Measurements from ENCODE around the gene EIPR1.

Gene EIPR1

GRCh38 chr2:3399829-3400228 is 22.2 kb upstream of the EIPR1 start:
- Histone ChIP-seq H2BK120ac (ENCODE audit: insufficient read depth, low read length, poor library complexity) (no peak overlapping the region), H2AFZ (ENCODE audit: insufficient read depth, low read length, poor library complexity) (no peak overlapping the region), H3K4me3 (ENCODE audit: low read depth, low read length) (no peak overlapping the region), H3K4me1 (ENCODE audit: control insufficient read depth in 1 of 2, insufficient read depth in 2 of 2, low read length in 2 of 2) (no peaks in the 10 kb centered on the region), H3K79me2 (ENCODE audit: control insufficient read depth, insufficient read depth, low read length, poor library complexity) (no peaks in the 10 kb centered on the region), H3K14ac (ENCODE audit: low read length) (no peak overlapping the region), H2BK12ac (ENCODE audit: low read length) (no peak overlapping the region), H3K36me3 (ENCODE audit: control insufficient read depth in 1 of 2, insufficient read depth in 2 of 2, low read length in 2 of 2) (peaks cover 16 to 23% of the 10 kb centered on the region in 2 experiments), H2BK5ac (ENCODE audit: low read depth, low read length, poor library complexity) (no peak overlapping the region), H4K12ac (ENCODE audit: low read depth, low read length) (no peak overlapping the region), H4K91ac (ENCODE audit: low read depth, low read length) (no peak overlapping the region), H4K8ac (ENCODE audit: low read depth, low read length) (no peak overlapping the region), H3K9me3 (ENCODE audit: insufficient read depth, low read depth, low read length) (peaks cover 3% of the 10 kb centered on the region), H2AK5ac (ENCODE audit: low read length) (no peak overlapping the region), H3K9ac (ENCODE audit: low read length) (no peak overlapping the region), H3K27me3 (ENCODE audit: insufficient read depth, low read length) (no peaks in the 10 kb centered on the region), H3K4me2 (ENCODE audit: low read length) (no peak overlapping the region), H3K23ac (ENCODE audit: low read length) (no peak overlapping the region), H3K18ac (ENCODE audit: low read length) (no peak overlapping the region), H3K4ac (ENCODE audit: low read depth, low read length) (no peak overlapping the region), H3K27ac (ENCODE audit: low read depth, low read length) (no peak overlapping the region), H3K79me1 (ENCODE audit: low read length) (no peaks in the 10 kb centered on the region)
- no CpG with 5 or more reads among the region's 9 CpGs for WGBS (ENCODE audit: extremely low coverage, insufficient coverage, insufficient read length)
- DNase-seq, result no peak

GRCh38 chr2:3399381-3399780 is 21.8 kb upstream of the EIPR1 start:
- no peak overlapping the region for H2BK120ac ChIP-seq (ENCODE audit: insufficient read depth, low read length, poor library complexity)
- H3K18ac ChIP-seq (ENCODE audit: low read length), result no peak overlapping the region
- H3K14ac ChIP-seq (ENCODE audit: low read length), result no peak overlapping the region
- no peak overlapping the region for H2AFZ ChIP-seq (ENCODE audit: insufficient read depth, low read length, poor library complexity)
- H3K23ac ChIP-seq (ENCODE audit: low read length), result no peak overlapping the region
- H3K36me3 ChIP-seq (ENCODE audit: control insufficient read depth in 1 of 2, insufficient read depth in 2 of 2, low read length in 2 of 2), result peaks cover 16 to 23% of the 10 kb centered on the region in 2 experiments
- no peaks in the 10 kb centered on the region for H3K4me1 ChIP-seq (ENCODE audit: control insufficient read depth in 1 of 2, insufficient read depth in 2 of 2, low read length in 2 of 2)
- no CpG with 5 or more reads among the region's 3 CpGs for WGBS (ENCODE audit: extremely low coverage, insufficient coverage, insufficient read length)
- H2AK5ac ChIP-seq (ENCODE audit: low read length), result no peak overlapping the region
- no peak overlapping the region for H3K4me3 ChIP-seq (ENCODE audit: low read depth, low read length)
- H3K27ac ChIP-seq (ENCODE audit: low read depth, low read length), result no peak overlapping the region
- H3K79me2 ChIP-seq (ENCODE audit: control insufficient read depth, insufficient read depth, low read length, poor library complexity), result no peaks in the 10 kb centered on the region
- H3K9ac ChIP-seq (ENCODE audit: low read length), result no peak overlapping the region
- H3K79me1 ChIP-seq (ENCODE audit: low read length), result no peaks in the 10 kb centered on the region
- no peak overlapping the region for H4K12ac ChIP-seq (ENCODE audit: low read depth, low read length)
- H3K27me3 ChIP-seq (ENCODE audit: insufficient read depth, low read length), result no peaks in the 10 kb centered on the region
- peaks cover 3% of the 10 kb centered on the region for H3K9me3 ChIP-seq (ENCODE audit: insufficient read depth, low read depth, low read length)
- DNase-seq, result no peak
- H4K8ac ChIP-seq (ENCODE audit: low read depth, low read length), result no peak overlapping the region
- H2BK12ac ChIP-seq (ENCODE audit: low read length), result no peak overlapping the region
- no peak overlapping the region for H4K91ac ChIP-seq (ENCODE audit: low read depth, low read length)
- no peak overlapping the region for H3K4ac ChIP-seq (ENCODE audit: low read depth, low read length)
- H3K4me2 ChIP-seq (ENCODE audit: low read length), result no peak overlapping the region
- no peak overlapping the region for H2BK5ac ChIP-seq (ENCODE audit: low read depth, low read length, poor library complexity)

GRCh38 chr2:3398857-3399256 is 21.2 kb upstream of the EIPR1 start:
- Histone ChIP-seq H3K18ac (ENCODE audit: low read length) (no peak overlapping the region), H3K36me3 (ENCODE audit: control insufficient read depth in 1 of 2, insufficient read depth in 2 of 2, low read length in 2 of 2) (peaks cover 14 to 25% of the 10 kb centered on the region in 2 experiments), H2AFZ (ENCODE audit: insufficient read depth, low read length, poor library complexity) (no peak overlapping the region), H3K79me1 (ENCODE audit: low read length) (no peaks in the 10 kb centered on the region), H3K27me3 (ENCODE audit: insufficient read depth, low read length) (no peaks in the 10 kb centered on the region), H2BK12ac (ENCODE audit: low read length) (no peak overlapping the region), H3K4me3 (ENCODE audit: low read depth, low read length) (no peak overlapping the region), H3K9me3 (ENCODE audit: insufficient read depth, low read depth, low read length) (peaks cover 3% of the 10 kb centered on the region), H4K12ac (ENCODE audit: low read depth, low read length) (no peak overlapping the region), H2BK120ac (ENCODE audit: insufficient read depth, low read length, poor library complexity) (no peak overlapping the region), H2BK5ac (ENCODE audit: low read depth, low read length, poor library complexity) (no peak overlapping the region), H4K91ac (ENCODE audit: low read depth, low read length) (no peak overlapping the region), H2AK5ac (ENCODE audit: low read length) (no peak overlapping the region), H3K4me1 (ENCODE audit: control insufficient read depth in 1 of 2, insufficient read depth in 2 of 2, low read length in 2 of 2) (no peaks in the 10 kb centered on the region), H3K79me2 (ENCODE audit: control insufficient read depth, insufficient read depth, low read length, poor library complexity) (no peaks in the 10 kb centered on the region), H3K9ac (ENCODE audit: low read length) (no peak overlapping the region), H3K27ac (ENCODE audit: low read depth, low read length) (no peak overlapping the region), H4K8ac (ENCODE audit: low read depth, low read length) (no peak overlapping the region), H3K4me2 (ENCODE audit: low read length) (no peak overlapping the region), H3K14ac (ENCODE audit: low read length) (no peak overlapping the region), H3K23ac (ENCODE audit: low read length) (no peak overlapping the region), H3K4ac (ENCODE audit: low read depth, low read length) (no peak overlapping the region)
- WGBS (ENCODE audit: extremely low coverage, insufficient coverage, insufficient read length), result no CpG with 5 or more reads among the region's 5 CpGs
- no peak for DNase-seq

GRCh38 chr2:3396920-3397559 is 19.4 kb upstream of the EIPR1 start:
- DNase-seq, result no peak
- no CpG with 5 or more reads among the region's 1 CpG for WGBS (ENCODE audit: extremely low coverage, insufficient coverage, insufficient read length)
- Histone ChIP-seq H3K23ac (ENCODE audit: low read length) (no peak overlapping the region), H2BK5ac (ENCODE audit: low read depth, low read length, poor library complexity) (no peak overlapping the region), H2AK5ac (ENCODE audit: low read length) (no peak overlapping the region), H3K27me3 (ENCODE audit: insufficient read depth, low read length) (no peaks in the 10 kb centered on the region), H2BK12ac (ENCODE audit: low read length) (no peak overlapping the region), H4K12ac (ENCODE audit: low read depth, low read length) (no peak overlapping the region), H3K9ac (ENCODE audit: low read length) (no peak overlapping the region), H3K4me3 (ENCODE audit: low read depth, low read length) (no peak overlapping the region), H3K27ac (ENCODE audit: low read depth, low read length) (no peak overlapping the region), H4K91ac (ENCODE audit: low read depth, low read length) (no peak overlapping the region), H3K4ac (ENCODE audit: low read depth, low read length) (no peak overlapping the region), H3K36me3 (ENCODE audit: control insufficient read depth in 1 of 2, insufficient read depth in 2 of 2, low read length in 2 of 2) (peaks cover 13 to 25% of the 10 kb centered on the region in 2 experiments), H3K4me2 (ENCODE audit: low read length) (no peak overlapping the region), H3K18ac (ENCODE audit: low read length) (no peak overlapping the region), H3K14ac (ENCODE audit: low read length) (no peak overlapping the region), H2AFZ (ENCODE audit: insufficient read depth, low read length, poor library complexity) (no peak overlapping the region), H3K79me1 (ENCODE audit: low read length) (no peaks in the 10 kb centered on the region), H3K79me2 (ENCODE audit: control insufficient read depth, insufficient read depth, low read length, poor library complexity) (no peaks in the 10 kb centered on the region), H2BK120ac (ENCODE audit: insufficient read depth, low read length, poor library complexity) (no peak overlapping the region), H3K4me1 (ENCODE audit: control insufficient read depth in 1 of 2, insufficient read depth in 2 of 2, low read length in 2 of 2) (no peaks in the 10 kb centered on the region), H3K9me3 (ENCODE audit: insufficient read depth, low read depth, low read length) (peaks cover 3% of the 10 kb centered on the region), H4K8ac (ENCODE audit: low read depth, low read length) (no peak overlapping the region)
